MG63 (cell line): Measurements from ENCODE around the gene TNFRSF13B. TPM values are rescaled to one million over a fixed set of nuclear protein-coding genes. Genes with fewer than 3 reads are reported as not detected.
"Not testable (repeated sequence)": the region's sequence is repeated elsewhere in the genome, so short reads cannot be mapped to it uniquely, and the experiment has no call there.

ENCODE experiments used
- DNase-seq: peaks from one replicate; pipeline ENCODE4 v3.0.0-alpha.2; 2020
- H3K27me3 ChIP-seq: fragments of 250-450 bp; sonication (Bioruptor Pico); 2 replicates; pipeline ENCODE4 v1.5.1; 2020; ENCODE audit warnings: mild to moderate bottlenecking, moderate library complexity
- H3K36me3 ChIP-seq: fragments of 250-450 bp; sonication (Bioruptor Pico); 2 replicates; pipeline ENCODE4 v1.5.1; 2020; ENCODE audit warnings: mild to moderate bottlenecking, moderate library complexity
- H3K4me3 ChIP-seq: fragments of 250-450 bp; sonication (Bioruptor Pico); 2 replicates; pipeline ENCODE4 v1.5.1; 2020; ENCODE audit warnings: mild to moderate bottlenecking, moderate library complexity
- H3K9me3 ChIP-seq: fragments of 250-450 bp; sonication (Bioruptor Pico); 2 replicates; pipeline ENCODE4 v1.5.1; 2020; ENCODE audit warnings: mild to moderate bottlenecking, moderate library complexity
- total RNA-seq: library from RNA; depleted of rRNA; stranded (reverse); fragments of >200 nt; shearing (Covaris generic); gene quantifications from 2 replicates; pipeline ENCODE4 v1.2.3, GENCODE V29; 2014; ENCODE audit warnings: low replicate concordance

The TNFRSF13B gene
- total RNA-seq, 1 experiment from 2014 or later: not detected

GRCh38 chr17:17009972-17010371, 38.1 kb upstream of the TNFRSF13B start:
- peak; percentile 28 for DNase-seq
- not testable (repeated sequence) for H3K36me3 ChIP-seq, H3K9me3 ChIP-seq, H3K27me3 ChIP-seq, H3K4me3 ChIP-seq

GRCh38 chr17:17008621-17009397, 36.9 kb upstream of the TNFRSF13B start:
- H3K27me3 ChIP-seq, H3K36me3 ChIP-seq, DNase-seq, H3K9me3 ChIP-seq, H3K4me3 ChIP-seq: not testable (repeated sequence)

- not testable (repeated sequence) for DNase-seq, H3K27me3 ChIP-seq, H3K9me3 ChIP-seq, H3K4me3 ChIP-seq, H3K36me3 ChIP-seq
Measured at GRCh38 chr17:17007891-17008290, 36.0 kb upstream of the TNFRSF13B start.

GRCh38 chr17:17004997-17005614, 33.2 kb upstream of the TNFRSF13B start:
- H3K4me3 ChIP-seq, H3K9me3 ChIP-seq, H3K36me3 ChIP-seq, H3K27me3 ChIP-seq: not testable (repeated sequence)
- DNase-seq: peak; percentile 39

DNA sequence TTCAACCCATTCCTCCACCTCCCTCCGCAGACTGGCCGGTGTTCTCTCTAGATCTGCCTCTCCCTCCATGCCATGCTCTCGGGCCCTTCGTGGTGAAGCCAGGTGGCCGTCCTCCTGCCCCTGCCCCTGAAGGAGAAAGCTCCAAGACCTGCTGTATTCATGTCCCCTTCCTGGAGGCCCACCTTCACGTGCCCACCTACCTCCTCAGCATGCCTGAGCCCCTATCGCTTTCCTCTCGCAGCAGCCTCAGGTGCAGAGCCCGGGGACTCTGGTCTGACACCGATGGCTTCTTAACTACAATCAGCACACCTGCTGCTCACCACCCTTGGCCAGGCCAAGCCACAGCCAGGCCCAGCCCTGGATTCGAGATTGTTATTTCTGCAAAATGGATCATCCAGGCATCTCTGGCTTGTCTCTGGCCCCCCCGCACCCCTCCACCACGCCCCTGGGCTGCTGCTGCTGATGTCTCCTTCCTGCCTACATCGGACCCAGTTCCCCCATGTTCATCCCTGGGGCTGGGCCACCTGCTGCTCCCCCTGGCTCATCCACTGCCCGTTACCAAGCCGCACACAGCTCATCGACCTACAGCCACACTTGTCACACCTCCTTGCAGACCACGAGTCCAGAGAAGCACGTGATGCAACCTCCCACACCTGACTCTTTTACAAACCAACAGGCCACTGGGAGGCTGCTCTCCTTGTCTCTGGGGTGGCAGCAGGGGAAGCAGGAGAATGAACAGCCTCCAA, 32.5 kb upstream of the TNFRSF13B start:
- no peak for DNase-seq
- Histone ChIP-seq H3K36me3 (no peaks in the 10 kb centered on the region), H3K9me3 (no peaks in the 10 kb centered on the region), H3K4me3 (no peak overlapping the region), H3K27me3 (no peaks in the 10 kb centered on the region)

DNA sequence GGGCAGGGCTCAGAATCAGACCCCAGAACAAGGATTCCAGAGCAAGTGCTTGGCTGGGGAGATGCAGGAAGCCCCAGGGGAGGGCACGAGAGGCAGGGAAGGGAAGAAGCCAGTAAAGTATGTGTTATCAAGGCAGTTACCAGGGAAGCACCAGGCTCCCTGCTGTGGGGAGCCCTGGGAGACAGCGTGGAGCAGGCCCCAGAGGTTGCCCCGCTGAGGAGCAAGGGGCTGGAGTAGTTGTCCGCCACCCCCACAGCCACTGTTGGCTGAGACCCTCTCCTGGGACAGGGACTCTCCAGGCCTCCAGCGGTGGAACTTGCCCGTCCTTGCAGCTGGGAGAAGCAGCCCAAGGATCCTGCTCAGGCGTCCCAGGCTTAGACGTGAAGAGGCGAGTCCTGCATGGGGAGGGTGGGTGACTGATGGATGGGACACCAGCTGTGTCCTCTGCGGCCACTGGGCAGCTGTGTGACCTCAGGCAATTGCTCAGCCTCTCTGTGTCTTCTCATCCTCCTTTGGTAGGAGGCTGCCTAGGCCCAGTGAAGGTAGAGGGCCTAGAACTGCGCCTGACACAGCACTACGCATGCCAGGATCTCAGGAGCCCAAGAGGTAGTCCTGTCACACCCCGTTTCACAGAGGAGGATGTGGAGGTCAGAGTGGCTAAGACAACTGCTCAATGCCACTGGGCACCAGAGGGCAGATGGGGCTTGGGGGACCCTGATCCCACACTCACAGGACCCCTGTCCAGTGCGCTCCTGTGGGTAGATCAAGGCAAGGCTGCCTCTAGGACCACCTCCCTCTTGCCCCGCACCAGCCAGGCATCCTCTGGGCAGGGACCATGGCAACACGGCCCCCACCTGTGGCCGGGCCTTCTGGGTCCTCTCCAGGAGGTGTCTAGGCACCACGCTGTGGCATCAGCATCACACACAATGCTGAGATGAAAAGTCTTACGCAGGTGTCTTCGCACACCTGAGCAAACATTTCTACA, 31.1 kb upstream of the TNFRSF13B start:
- not testable (repeated sequence) for H3K9me3 ChIP-seq, H3K36me3 ChIP-seq, H3K27me3 ChIP-seq, H3K4me3 ChIP-seq, DNase-seq

DNA sequence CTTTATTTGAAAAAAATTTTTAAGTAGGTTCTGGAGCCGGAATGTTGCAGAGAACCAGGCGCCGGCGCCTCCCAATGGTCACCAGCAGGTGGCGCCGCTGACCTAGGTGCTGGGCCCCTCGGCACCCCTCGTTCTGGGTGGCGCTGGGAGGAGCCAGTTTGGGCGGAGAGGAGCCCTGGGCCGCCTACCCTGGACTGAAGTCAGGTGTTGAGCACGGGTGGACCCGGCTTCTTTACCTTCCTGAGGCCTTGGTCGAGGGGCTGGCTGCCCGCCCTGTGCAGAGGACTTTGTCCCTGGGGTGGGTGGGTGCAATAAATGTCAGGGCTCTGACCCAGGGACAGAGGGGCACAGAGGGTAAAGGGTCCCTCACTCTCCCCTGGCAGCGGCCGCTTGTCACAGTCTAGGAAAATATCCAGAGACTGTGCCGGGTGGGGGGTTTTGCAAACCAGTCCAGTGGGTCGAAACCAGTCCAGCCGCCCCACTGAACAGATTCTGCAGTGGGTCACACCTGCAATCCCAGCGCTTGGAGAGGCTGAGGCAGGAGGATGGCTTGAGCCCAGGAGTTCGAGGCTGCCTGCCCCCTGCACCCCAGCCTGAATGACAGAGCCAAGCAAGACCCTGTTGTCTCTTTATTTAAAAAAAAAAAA, 30.1 kb upstream of the TNFRSF13B start:
- no peak overlapping the region for H3K4me3 ChIP-seq
- H3K36me3 ChIP-seq: no peaks in the 10 kb centered on the region
- no peaks in the 10 kb centered on the region for H3K9me3 ChIP-seq
- no peaks in the 10 kb centered on the region for H3K27me3 ChIP-seq
- peak; percentile 56 for DNase-seq

GRCh38 chr17:17001076-17001777, 29.3 kb upstream of the TNFRSF13B start:
- Histone ChIP-seq H3K9me3 (no peaks in the 10 kb centered on the region), H3K27me3 (no peaks in the 10 kb centered on the region), H3K36me3 (no peaks in the 10 kb centered on the region), H3K4me3 (no peak overlapping the region)
- no peak for DNase-seq

- H3K4me3 ChIP-seq: no peak overlapping the region
- H3K36me3 ChIP-seq: no peaks in the 10 kb centered on the region
- H3K27me3 ChIP-seq: no peaks in the 10 kb centered on the region
- no peaks in the 10 kb centered on the region for H3K9me3 ChIP-seq
- DNase-seq: no peak
Measured at GRCh38 chr17:16999931-17000625, 28.2 kb upstream of the TNFRSF13B start.

GRCh38 chr17:16997514-16998429, 25.9 kb upstream of the TNFRSF13B start:
- H3K36me3 ChIP-seq: no peaks in the 10 kb centered on the region
- DNase-seq: no peak
- no peaks in the 10 kb centered on the region for H3K9me3 ChIP-seq
- H3K27me3 ChIP-seq: no peaks in the 10 kb centered on the region
- H3K4me3 ChIP-seq: no peak overlapping the region

DNA sequence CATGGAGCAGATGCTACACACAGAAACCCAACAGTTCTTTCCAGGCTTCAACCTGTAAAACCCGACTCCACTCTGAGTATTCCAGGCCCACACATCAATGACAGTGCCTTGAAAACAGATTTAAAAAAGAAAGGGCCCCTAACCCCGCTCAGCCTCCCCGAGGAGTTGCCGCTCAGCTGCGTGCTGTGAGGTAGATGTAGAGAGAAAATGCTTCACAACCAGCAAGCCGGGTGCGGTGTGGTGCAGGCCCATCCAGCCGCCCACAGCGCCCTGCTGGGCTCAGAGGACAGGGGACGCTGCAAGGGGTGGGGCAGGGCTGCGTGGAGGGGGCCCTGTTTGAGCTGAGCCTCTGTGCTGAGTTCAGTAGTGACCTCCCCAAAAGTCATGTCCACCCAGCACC, 24.8 kb upstream of the TNFRSF13B start:
- not testable (repeated sequence) for H3K4me3 ChIP-seq, DNase-seq, H3K9me3 ChIP-seq, H3K36me3 ChIP-seq, H3K27me3 ChIP-seq

GRCh38 chr17:16995930-16996329, 24.0 kb upstream of the TNFRSF13B start:
- no peaks in the 10 kb centered on the region for H3K27me3 ChIP-seq
- no peaks in the 10 kb centered on the region for H3K36me3 ChIP-seq
- no peak overlapping the region for H3K4me3 ChIP-seq
- no peak for DNase-seq
- H3K9me3 ChIP-seq: no peaks in the 10 kb centered on the region

DNA sequence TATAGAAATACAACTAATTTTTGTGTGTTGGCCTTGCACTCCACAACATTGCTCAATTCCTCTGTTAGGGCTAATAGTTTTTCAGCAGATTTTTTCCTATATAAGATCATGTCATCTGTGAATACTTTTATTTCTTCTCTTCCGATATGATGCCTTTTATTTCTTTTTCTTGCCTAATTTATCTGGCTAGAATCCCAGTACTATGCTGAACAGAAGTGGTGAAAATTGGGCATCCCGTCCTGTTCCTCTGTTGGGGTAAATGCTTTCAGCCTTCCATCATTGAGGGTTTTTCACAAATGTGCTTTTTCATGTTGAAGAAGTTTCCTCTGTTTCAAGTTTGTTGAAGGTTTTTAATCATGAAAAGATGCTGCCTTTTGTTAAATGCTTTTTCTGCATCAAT, 22.7 kb upstream of the TNFRSF13B start:
- H3K36me3 ChIP-seq: no peaks in the 10 kb centered on the region
- no peaks in the 10 kb centered on the region for H3K27me3 ChIP-seq
- H3K9me3 ChIP-seq: no peaks in the 10 kb centered on the region
- DNase-seq: no peak
- H3K4me3 ChIP-seq: no peak overlapping the region

- peak; percentile 54 for DNase-seq
- Histone ChIP-seq H3K4me3 (no peak overlapping the region), H3K9me3 (no peaks in the 10 kb centered on the region)
Measured at GRCh38 chr17:16991349-16992009, 19.6 kb upstream of the TNFRSF13B start.

More at GRCh38 chr17:16991349-16992009, 19.6 kb upstream of the TNFRSF13B start:
- Histone ChIP-seq H3K27me3 (no peaks in the 10 kb centered on the region), H3K36me3 (no peaks in the 10 kb centered on the region)
